ENCODE measurements around the gene ERBIN. TPM values are rescaled to one million over a fixed set of nuclear protein-coding genes. Genes with fewer than 3 reads are reported as not detected.
A peak's percentile ranks its signal among the peaks of the same experiment; 100 is the strongest.

ERBIN gene
- total and polyA plus RNA-seq, 2 donors (not counting 1 experiment from before 2014, with no cell fraction given): 69.1 to 127 TPM

DNA sequence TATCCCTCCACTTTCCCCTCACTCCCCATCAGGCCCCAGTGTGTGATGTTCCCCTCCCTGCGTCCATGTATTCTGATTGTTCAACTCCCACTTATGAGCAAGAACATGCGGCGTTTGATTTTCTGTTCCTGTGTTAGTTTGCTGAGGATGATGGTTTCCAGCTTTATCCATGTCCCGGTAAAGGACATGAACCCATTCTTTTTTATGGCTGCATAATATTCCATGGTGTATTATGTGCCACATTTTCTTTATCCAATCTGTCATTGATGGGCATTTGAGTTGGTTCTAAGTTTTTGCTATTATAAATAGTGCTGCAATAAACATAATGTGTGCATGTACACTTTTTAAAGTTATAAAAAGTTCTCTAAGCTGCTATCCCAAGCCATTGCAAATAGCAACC is 75.6 kb downstream of the ERBIN start:
- H2AFZ ChIP-seq (ENCODE audit: low read length): no peak overlapping the region
- no peak overlapping the region for H3K4me3 ChIP-seq (replicated peaks in 1 of 4; ENCODE audit: control extremely low read depth in 1 of 4, insufficient read depth in 1 of 4, low read depth in 3 of 4, low read length in 4 of 4)
- no peak for TF ChIP-seq EZH2 (IDR thresholded peaks at IDR 0.05; ENCODE audit: low read length, missing control alignments)
- TF ChIP-seq, protein P1, sequence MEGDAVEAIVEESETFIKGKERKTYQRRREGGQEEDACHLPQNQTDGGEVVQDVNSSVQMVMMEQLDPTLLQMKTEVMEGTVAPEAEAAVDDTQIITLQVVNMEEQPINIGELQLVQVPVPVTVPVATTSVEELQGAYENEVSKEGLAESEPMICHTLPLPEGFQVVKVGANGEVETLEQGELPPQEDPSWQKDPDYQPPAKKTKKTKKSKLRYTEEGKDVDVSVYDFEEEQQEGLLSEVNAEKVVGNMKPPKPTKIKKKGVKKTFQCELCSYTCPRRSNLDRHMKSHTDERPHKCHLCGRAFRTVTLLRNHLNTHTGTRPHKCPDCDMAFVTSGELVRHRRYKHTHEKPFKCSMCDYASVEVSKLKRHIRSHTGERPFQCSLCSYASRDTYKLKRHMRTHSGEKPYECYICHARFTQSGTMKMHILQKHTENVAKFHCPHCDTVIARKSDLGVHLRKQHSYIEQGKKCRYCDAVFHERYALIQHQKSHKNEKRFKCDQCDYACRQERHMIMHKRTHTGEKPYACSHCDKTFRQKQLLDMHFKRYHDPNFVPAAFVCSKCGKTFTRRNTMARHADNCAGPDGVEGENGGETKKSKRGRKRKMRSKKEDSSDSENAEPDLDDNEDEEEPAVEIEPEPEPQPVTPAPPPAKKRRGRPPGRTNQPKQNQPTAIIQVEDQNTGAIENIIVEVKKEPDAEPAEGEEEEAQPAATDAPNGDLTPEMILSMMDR (conservative IDR thresholded peaks at IDR 0.05 in 1 of 2, IDR thresholded peaks at IDR 0.05 in 1 of 2; ENCODE audit: low read depth in 1 of 2, low read length in 2 of 2): no peak
- H3K4me2 ChIP-seq (ENCODE audit: extremely low read depth, insufficient read depth, low read length): no peak overlapping the region
- H4K20me1 ChIP-seq (ENCODE audit: control insufficient read depth, extremely low read depth, insufficient read depth, low read length): no peaks in the 10 kb centered on the region
- no peaks in the 10 kb centered on the region for H3K4me1 ChIP-seq (ENCODE audit: control insufficient read depth, extremely low read depth, insufficient read depth, low read length)
- no peaks in the 10 kb centered on the region for H3K9me3 ChIP-seq (ENCODE audit: control insufficient read depth, insufficient read depth, low read depth, low read length)
- no peak overlapping the region for H3K27ac ChIP-seq (ENCODE audit: insufficient read depth, low read length)
- H3K9ac ChIP-seq (ENCODE audit: insufficient read depth, low read length): no peak overlapping the region
- peaks cover 3% of the 10 kb centered on the region for H3K36me3 ChIP-seq (ENCODE audit: control insufficient read depth, insufficient read depth, low read length)
- no peaks in the 10 kb centered on the region for H3K27me3 ChIP-seq (ENCODE audit: control insufficient read depth, insufficient read depth, low read length)
- DNase-seq (ENCODE audit: low read depth in 2 of 2): no peak
- peaks cover 55% of the 10 kb centered on the region for H3K79me2 ChIP-seq (ENCODE audit: control insufficient read depth, insufficient read depth, low read length)

DNA sequence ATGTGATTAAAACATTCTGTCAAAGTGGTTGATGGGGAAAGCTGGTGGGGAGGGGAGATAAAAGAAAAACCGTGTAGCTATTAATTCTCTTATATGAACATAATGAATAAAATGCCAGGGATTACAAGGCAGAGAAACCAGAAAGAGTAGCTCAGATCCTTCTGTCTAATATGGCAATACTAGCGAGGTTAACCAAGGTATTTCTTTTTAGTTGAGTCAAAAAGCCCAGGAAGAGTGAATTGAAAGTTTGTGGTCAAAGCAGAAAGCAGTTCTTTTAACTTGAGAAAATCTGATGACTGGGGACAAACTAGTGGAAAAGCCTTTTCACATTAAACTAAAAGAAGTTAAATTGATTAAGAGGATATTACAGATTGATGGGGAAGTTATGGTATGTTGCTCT is 76.0 kb downstream of the ERBIN start:
- Histone ChIP-seq H3K27me3 (ENCODE audit: control insufficient read depth, insufficient read depth, low read length) (no peaks in the 10 kb centered on the region), H2AFZ (ENCODE audit: low read length) (no peak overlapping the region), H3K4me3 (replicated peaks in 1 of 4; ENCODE audit: control extremely low read depth in 1 of 4, insufficient read depth in 1 of 4, low read depth in 3 of 4, low read length in 4 of 4) (no peak overlapping the region), H3K36me3 (ENCODE audit: control insufficient read depth, insufficient read depth, low read length) (peaks cover 3% of the 10 kb centered on the region), H3K79me2 (ENCODE audit: control insufficient read depth, insufficient read depth, low read length) (peaks cover 51% of the 10 kb centered on the region), H3K4me2 (ENCODE audit: extremely low read depth, insufficient read depth, low read length) (no peak overlapping the region), H3K9me3 (ENCODE audit: control insufficient read depth, insufficient read depth, low read depth, low read length) (no peaks in the 10 kb centered on the region), H3K9ac (ENCODE audit: insufficient read depth, low read length) (no peak overlapping the region), H3K4me1 (ENCODE audit: control insufficient read depth, extremely low read depth, insufficient read depth, low read length) (no peaks in the 10 kb centered on the region), H4K20me1 (ENCODE audit: control insufficient read depth, extremely low read depth, insufficient read depth, low read length) (no peaks in the 10 kb centered on the region), H3K27ac (ENCODE audit: insufficient read depth, low read length) (no peak overlapping the region)
- no peak for TF ChIP-seq EZH2 (IDR thresholded peaks at IDR 0.05; ENCODE audit: low read length, missing control alignments)
- TF ChIP-seq, protein P1 (conservative IDR thresholded peaks at IDR 0.05 in 1 of 2, IDR thresholded peaks at IDR 0.05 in 1 of 2; ENCODE audit: low read depth in 1 of 2, low read length in 2 of 2): no peak
- peak in 1 of 2 donors; percentile 25 for DNase-seq (ENCODE audit: low read depth in 2 of 2)

DNA sequence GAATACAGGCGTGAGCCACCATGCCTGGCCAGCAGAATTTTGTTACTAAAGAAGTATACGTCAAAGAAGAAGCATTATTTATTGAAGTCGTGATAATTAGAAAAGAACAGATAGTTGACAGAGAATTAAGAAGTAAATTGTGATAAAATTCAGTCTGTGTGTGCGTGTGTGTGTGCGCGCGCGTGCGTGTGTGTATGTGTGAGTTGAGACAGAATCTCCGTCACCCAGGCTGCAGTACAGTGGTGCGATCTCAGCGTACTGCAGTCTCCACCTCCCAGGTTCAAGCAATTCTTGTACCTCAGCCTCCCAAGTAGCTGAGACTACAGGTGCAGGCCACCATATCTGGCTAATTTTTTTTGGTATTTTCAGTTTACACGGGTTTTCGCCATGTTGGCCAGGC is 77.8 kb downstream of the ERBIN start:
- Histone ChIP-seq H3K27me3 (ENCODE audit: control insufficient read depth, insufficient read depth, low read length) (no peaks in the 10 kb centered on the region), H2AFZ (ENCODE audit: low read length) (no peak overlapping the region), H3K36me3 (ENCODE audit: control insufficient read depth, insufficient read depth, low read length) (peaks cover 2% of the 10 kb centered on the region), H3K27ac (ENCODE audit: insufficient read depth, low read length) (no peak overlapping the region), H3K4me1 (ENCODE audit: control insufficient read depth, extremely low read depth, insufficient read depth, low read length) (no peaks in the 10 kb centered on the region), H3K79me2 (ENCODE audit: control insufficient read depth, insufficient read depth, low read length) (peaks cover 43% of the 10 kb centered on the region), H4K20me1 (ENCODE audit: control insufficient read depth, extremely low read depth, insufficient read depth, low read length) (no peaks in the 10 kb centered on the region), H3K4me2 (ENCODE audit: extremely low read depth, insufficient read depth, low read length) (no peak overlapping the region), H3K4me3 (replicated peaks in 1 of 4; ENCODE audit: control extremely low read depth in 1 of 4, insufficient read depth in 1 of 4, low read depth in 3 of 4, low read length in 4 of 4) (no peak overlapping the region), H3K9me3 (ENCODE audit: control insufficient read depth, insufficient read depth, low read depth, low read length) (no peaks in the 10 kb centered on the region), H3K9ac (ENCODE audit: insufficient read depth, low read length) (no peak overlapping the region)
- no peak for TF ChIP-seq EZH2 (IDR thresholded peaks at IDR 0.05; ENCODE audit: low read length, missing control alignments)
- TF ChIP-seq, protein P1 (conservative IDR thresholded peaks at IDR 0.05 in 1 of 2, IDR thresholded peaks at IDR 0.05 in 1 of 2; ENCODE audit: low read depth in 1 of 2, low read length in 2 of 2): no peak
- no peak for DNase-seq (ENCODE audit: low read depth in 2 of 2)

Data from fibroblast of lung (primary cell).